Measurements from ENCODE around the gene ZNF516. TPM values are rescaled to one million over a fixed set of nuclear protein-coding genes. Genes with fewer than 3 reads are reported as not detected.

Gene ZNF516
- total RNA-seq, 4 donors from 2014 or later: 20.5 to 55.4 (median 22.4) TPM

DNA sequence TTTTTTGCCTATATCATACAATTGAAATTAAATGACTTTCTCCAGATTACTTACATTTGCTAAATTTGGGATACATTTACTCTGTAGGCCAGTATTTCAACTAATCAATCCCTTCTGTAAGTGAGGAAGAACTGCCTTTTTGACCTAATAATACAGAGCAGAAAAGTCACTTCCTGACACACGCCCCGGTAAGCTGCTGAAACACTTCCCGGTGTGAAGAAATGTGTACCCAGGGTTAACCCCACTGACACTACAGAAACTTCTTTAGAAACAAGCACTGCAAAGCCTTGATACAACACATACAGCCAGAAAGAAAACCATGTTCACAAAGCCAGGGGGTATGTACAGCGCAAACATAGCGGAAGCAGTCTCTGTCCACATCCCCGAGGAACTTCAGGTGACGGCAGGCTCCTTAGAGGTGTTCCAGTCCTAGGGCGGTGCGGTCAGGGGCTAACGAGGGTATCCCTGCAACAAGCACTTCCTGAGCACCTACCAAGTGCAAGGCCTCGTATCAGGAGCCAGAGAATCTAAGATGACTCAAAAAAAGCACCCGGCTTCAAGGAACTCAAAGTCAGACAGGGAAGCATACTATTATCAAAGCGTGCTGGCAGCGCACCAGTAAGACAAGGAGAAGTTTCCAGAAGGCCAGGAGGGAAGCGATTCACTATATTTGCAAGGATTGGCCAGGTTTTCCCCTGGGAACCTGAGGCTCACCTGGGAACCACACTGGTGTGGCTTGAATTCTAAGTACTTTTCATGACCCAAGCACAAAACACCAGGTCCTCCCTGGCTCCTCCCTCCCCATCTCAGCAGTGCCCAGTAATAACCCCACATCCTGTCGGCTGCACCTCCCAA is 46.6 kb downstream of the ZNF516 start:
- H3K4me3 ChIP-seq: no peak overlapping the region
- 75% methylated on average over 12 of the region's 16 CpGs for WGBS
- TF ChIP-seq EP300 (IDR thresholded peaks at IDR 0.05) (no peak), POLR2A (IDR thresholded peaks at IDR 0.05) (no peak), POLR2AphosphoS5 (IDR thresholded peaks at IDR 0.05) (no peak)
- TF ChIP-seq, protein P1, sequence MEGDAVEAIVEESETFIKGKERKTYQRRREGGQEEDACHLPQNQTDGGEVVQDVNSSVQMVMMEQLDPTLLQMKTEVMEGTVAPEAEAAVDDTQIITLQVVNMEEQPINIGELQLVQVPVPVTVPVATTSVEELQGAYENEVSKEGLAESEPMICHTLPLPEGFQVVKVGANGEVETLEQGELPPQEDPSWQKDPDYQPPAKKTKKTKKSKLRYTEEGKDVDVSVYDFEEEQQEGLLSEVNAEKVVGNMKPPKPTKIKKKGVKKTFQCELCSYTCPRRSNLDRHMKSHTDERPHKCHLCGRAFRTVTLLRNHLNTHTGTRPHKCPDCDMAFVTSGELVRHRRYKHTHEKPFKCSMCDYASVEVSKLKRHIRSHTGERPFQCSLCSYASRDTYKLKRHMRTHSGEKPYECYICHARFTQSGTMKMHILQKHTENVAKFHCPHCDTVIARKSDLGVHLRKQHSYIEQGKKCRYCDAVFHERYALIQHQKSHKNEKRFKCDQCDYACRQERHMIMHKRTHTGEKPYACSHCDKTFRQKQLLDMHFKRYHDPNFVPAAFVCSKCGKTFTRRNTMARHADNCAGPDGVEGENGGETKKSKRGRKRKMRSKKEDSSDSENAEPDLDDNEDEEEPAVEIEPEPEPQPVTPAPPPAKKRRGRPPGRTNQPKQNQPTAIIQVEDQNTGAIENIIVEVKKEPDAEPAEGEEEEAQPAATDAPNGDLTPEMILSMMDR (IDR thresholded peaks at IDR 0.05): no peak
- H3K9me3 ChIP-seq: no peaks in the 10 kb centered on the region
- peak; percentile 54 to 70 for DNase-seq (ENCODE audit: low spot score in 2 of 2)
- no peaks in the 10 kb centered on the region for H3K36me3 ChIP-seq
- peak overlapping the region; percentile 27 for H3K27ac ChIP-seq
- peaks cover 83% of the 10 kb centered on the region for H3K4me1 ChIP-seq
- H3K27me3 ChIP-seq: no peaks in the 10 kb centered on the region

DNA sequence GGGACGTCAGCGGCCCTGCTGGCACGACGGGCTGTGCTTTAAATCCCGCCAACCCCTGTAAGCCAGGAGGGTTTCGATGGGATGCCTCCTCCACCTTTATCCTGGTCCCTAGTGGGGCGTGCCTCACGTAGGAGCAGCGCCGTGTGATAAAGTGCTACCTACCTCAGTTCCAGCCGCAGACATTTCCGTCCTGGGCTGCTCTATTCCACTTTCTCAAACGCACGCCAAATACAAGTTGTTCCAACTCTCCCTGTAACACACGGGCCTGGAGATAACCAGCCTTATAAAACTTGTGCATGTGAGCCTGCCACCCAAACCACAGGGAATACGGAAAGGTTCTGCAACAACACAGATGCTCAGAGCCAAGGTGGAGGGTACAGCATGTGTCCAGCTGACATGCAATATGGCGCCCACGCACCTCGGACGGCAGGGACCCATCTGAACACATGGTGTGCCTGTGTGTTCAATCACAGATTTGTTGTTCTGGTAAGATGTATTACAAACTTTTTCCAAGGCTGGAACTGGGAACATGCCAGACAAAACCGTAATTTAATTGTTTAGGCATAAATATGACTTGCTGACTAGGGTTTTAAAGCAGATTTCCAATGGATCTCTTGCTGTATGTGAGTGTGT is 47.7 kb downstream of the ZNF516 start:
- H3K4me3 ChIP-seq: no peak overlapping the region
- H3K9me3 ChIP-seq: no peaks in the 10 kb centered on the region
- no peaks in the 10 kb centered on the region for H3K27me3 ChIP-seq
- peaks cover 78% of the 10 kb centered on the region for H3K4me1 ChIP-seq
- WGBS: 59% methylated on average over 21 of the region's 21 CpGs
- peak; percentile 59 to 78 for DNase-seq (ENCODE audit: low spot score in 2 of 2)
- peaks cover 8% of the 10 kb centered on the region for H3K36me3 ChIP-seq
- TF ChIP-seq POLR2AphosphoS5 (IDR thresholded peaks at IDR 0.05): peak in 2 of 3 donors; percentile 22 to 26
- no peak for TF ChIP-seq POLR2A (IDR thresholded peaks at IDR 0.05)
- H3K27ac ChIP-seq: peak overlapping the region; percentile 69

DNA sequence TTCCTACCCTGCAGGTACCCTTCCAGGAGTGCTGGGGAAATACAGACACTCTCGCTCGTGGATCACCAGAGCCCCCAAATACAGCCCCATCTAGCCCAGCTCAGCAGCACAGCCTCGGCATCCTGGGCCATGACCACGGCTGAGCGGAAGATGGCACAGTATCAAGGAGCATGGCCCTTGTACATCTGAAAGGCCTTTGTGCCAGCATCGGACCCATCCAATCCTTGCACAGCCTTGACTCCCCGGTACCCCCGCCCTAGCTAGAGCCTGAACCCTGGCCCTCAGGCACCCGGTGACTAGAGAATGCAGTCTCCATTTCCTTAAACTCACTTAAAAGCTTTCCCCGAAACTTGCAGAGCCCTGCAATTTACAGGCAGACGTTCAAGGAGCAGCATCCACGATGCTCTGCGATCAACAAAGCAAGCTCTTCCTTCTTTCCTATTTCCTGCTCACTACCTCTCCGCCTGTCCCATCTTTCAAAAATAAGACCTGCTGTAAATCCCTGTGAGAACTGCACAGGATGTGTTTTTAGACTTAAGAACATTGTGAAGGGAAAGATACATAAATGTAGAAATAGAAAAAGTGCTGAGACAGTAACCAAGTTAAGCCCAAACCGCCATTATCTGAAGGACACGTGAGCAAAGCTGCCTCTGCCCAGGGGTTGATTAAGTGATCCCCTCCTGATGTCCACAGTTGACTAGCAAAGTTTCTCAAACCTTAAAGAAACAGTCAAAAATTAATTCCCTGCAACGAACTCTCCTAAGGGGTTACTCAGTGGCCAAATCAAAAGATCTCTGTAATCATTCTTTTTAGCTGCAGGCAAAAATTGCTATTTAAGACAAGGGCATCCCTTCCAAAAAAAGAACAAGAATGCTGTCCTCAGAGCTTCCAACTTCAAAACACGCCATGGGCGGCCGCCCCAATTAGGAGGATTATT is 48.5 kb downstream of the ZNF516 start:
- Histone ChIP-seq H3K27ac (peak overlapping the region; percentile 69), H3K9me3 (no peaks in the 10 kb centered on the region), H3K36me3 (peaks cover 16% of the 10 kb centered on the region), H3K4me1 (peaks cover 70% of the 10 kb centered on the region), H3K4me3 (no peak overlapping the region), H3K27me3 (no peaks in the 10 kb centered on the region)
- TF ChIP-seq POLR2A (IDR thresholded peaks at IDR 0.05): no peak
- no peak for TF ChIP-seq EP300 (IDR thresholded peaks at IDR 0.05)
- TF ChIP-seq, protein P1 (IDR thresholded peaks at IDR 0.05): no peak
- no peak for TF ChIP-seq POLR2AphosphoS5 (IDR thresholded peaks at IDR 0.05)
- WGBS: 66% methylated on average over 20 of the region's 20 CpGs
- DNase-seq (ENCODE audit: low spot score in 2 of 2): peak; percentile 40 to 61

DNA sequence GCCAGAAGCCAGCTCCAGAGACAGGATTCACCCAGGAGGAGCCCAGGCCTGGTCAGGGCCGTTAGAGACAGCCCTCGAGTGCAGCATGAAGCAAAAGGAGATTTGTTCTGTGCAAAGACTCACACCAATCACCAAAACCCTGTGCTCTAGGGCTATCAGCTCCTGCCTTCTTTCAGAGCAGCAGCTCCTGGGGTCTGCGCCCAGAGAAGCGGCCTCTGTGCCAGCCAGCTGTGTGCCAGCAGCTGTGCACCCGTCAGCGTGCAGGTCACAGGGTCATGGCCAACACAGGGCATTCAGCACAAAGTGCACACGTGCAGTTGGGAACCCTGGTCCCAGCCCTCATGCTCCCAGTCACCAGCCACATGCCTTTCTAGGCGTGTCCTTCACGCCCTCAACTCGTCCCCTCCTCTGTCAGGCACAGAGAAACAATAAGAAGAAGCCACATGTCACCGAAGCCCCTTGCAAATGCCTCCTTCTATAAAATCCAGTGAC is 49.3 kb downstream of the ZNF516 start:
- H3K4me3 ChIP-seq: no peak overlapping the region
- no peaks in the 10 kb centered on the region for H3K27me3 ChIP-seq
- no peak for TF ChIP-seq POLR2AphosphoS5 (IDR thresholded peaks at IDR 0.05)
- peak in 1 of 2 donors; percentile 52 for DNase-seq (ENCODE audit: low spot score in 2 of 2)
- H3K36me3 ChIP-seq: peaks cover 24% of the 10 kb centered on the region
- H3K27ac ChIP-seq: peak overlapping the region; percentile 69
- H3K4me1 ChIP-seq: peaks cover 64% of the 10 kb centered on the region
- H3K9me3 ChIP-seq: no peaks in the 10 kb centered on the region
- 53% methylated on average over 6 of the region's 11 CpGs for WGBS

DNA sequence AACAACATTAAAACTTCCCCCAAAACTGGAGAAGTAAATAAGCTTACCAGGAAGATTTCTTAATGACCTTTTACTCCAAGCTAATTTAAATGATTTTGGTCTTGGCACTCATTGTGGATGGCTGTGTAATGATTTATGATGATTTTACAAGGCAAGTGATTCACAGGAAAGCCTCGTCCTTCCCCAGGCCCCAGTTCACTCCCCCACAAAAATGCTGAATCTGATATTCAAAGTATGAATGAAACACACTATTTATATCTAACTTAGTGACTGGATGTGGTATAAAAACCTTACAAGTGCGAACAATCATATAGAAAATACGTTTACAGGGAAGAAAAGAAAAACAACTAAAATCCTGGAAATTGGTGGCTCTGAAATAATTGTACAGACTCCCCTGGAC is 49.8 kb downstream of the ZNF516 start:
- Histone ChIP-seq H3K4me3 (no peak overlapping the region), H3K27ac (peak overlapping the region; percentile 25), H3K27me3 (no peaks in the 10 kb centered on the region), H3K4me1 (peaks cover 60% of the 10 kb centered on the region), H3K36me3 (peaks cover 28% of the 10 kb centered on the region), H3K9me3 (no peaks in the 10 kb centered on the region)
- WGBS: 47% methylated on average over 3 of the region's 3 CpGs
- DNase-seq (ENCODE audit: low spot score in 2 of 2): no peak
- TF ChIP-seq, protein P1 (IDR thresholded peaks at IDR 0.05): no peak
